ENCODE data around the gene ZNF320. TPM values are rescaled to one million over a fixed set of nuclear protein-coding genes. Genes with fewer than 3 reads are reported as not detected.
"Not testable (repeated sequence)": the region's sequence is repeated elsewhere in the genome, so short reads cannot be mapped to it uniquely, and the experiment has no call there.

ZNF320 gene
- total RNA-seq, 4 donors from 2014 or later: 3.6 to 67.6 (median 15.2) TPM

- H3K36me3 ChIP-seq; H3K9me3 ChIP-seq; H3K4me1 ChIP-seq; H3K27me3 ChIP-seq; DNase-seq; intact Hi-C loops (cut with DNase I; ENCODE audit: low total_unique reads): not testable (repeated sequence)
- TF ChIP-seq POLR2A (IDR thresholded peaks at IDR 0.05): peak in 1 of 2 donors; percentile 18
- H3K4me3 ChIP-seq: peak overlapping the region; percentile 66 to 91
- peak overlapping the region; percentile 82 to 86 for H3K27ac ChIP-seq
Observed at GRCh38 chr19:52941523-52941922, 44.1 kb upstream of the ZNF320 start.

- DNase-seq; H3K36me3 ChIP-seq; intact Hi-C loops (cut with DNase I; ENCODE audit: low total_unique reads); H3K9me3 ChIP-seq; H3K4me1 ChIP-seq; H3K27me3 ChIP-seq; H3K27ac ChIP-seq; H3K4me3 ChIP-seq: not testable (repeated sequence)
Observed at GRCh38 chr19:52940905-52941304, 43.5 kb upstream of the ZNF320 start.

GRCh38 chr19:52938761-52939160, 41.3 kb upstream of the ZNF320 start:
- no peaks in the 10 kb centered on the region for H3K27me3 ChIP-seq
- no peaks in the 10 kb centered on the region for H3K4me1 ChIP-seq
- H3K9me3 ChIP-seq: no peaks in the 10 kb centered on the region
- DNase-seq: no peak
- TF ChIP-seq POLR2A (IDR thresholded peaks at IDR 0.05): no peak
- no peak for TF ChIP-seq CTCF (IDR thresholded peaks at IDR 0.05)
- no peak overlapping the region for H3K4me3 ChIP-seq
- no peak overlapping the region for H3K27ac ChIP-seq
- intact Hi-C loops (cut with DNase I; ENCODE audit: low total_unique reads): no loop called here
- no peaks in the 10 kb centered on the region for H3K36me3 ChIP-seq

GRCh38 chr19:52936954-52937325, 39.5 kb upstream of the ZNF320 start:
- Histone ChIP-seq H3K27ac (no peak overlapping the region), H3K4me1 (no peaks in the 10 kb centered on the region), H3K36me3 (no peaks in the 10 kb centered on the region), H3K9me3 (no peaks in the 10 kb centered on the region), H3K4me3 (no peak overlapping the region), H3K27me3 (no peaks in the 10 kb centered on the region)
- intact Hi-C loops (cut with DNase I; ENCODE audit: low total_unique reads): no loop called here
- no peak for DNase-seq
- no peak for TF ChIP-seq CTCF (IDR thresholded peaks at IDR 0.05)
- no peak for TF ChIP-seq POLR2A (IDR thresholded peaks at IDR 0.05)

GRCh38 chr19:52936151-52936953, 38.9 kb upstream of the ZNF320 start:
- TF ChIP-seq CTCF (IDR thresholded peaks at IDR 0.05) (no peak), POLR2A (IDR thresholded peaks at IDR 0.05) (no peak)
- Histone ChIP-seq H3K27ac (no peak overlapping the region), H3K9me3 (no peaks in the 10 kb centered on the region), H3K36me3 (no peaks in the 10 kb centered on the region), H3K4me3 (no peak overlapping the region), H3K4me1 (no peaks in the 10 kb centered on the region), H3K27me3 (no peaks in the 10 kb centered on the region)
- intact Hi-C loops (cut with DNase I; ENCODE audit: low total_unique reads): no loop called here
- no peak for DNase-seq

- intact Hi-C loops (cut with DNase I; ENCODE audit: low total_unique reads): no loop called here
- Histone ChIP-seq H3K36me3 (no peaks in the 10 kb centered on the region), H3K4me1 (no peaks in the 10 kb centered on the region), H3K27ac (no peak overlapping the region), H3K9me3 (no peaks in the 10 kb centered on the region), H3K27me3 (no peaks in the 10 kb centered on the region), H3K4me3 (no peak overlapping the region)
- TF ChIP-seq POLR2A (IDR thresholded peaks at IDR 0.05) (no peak), CTCF (IDR thresholded peaks at IDR 0.05) (no peak)
- DNase-seq: no peak
Observed at GRCh38 chr19:52935434-52935833, 38.0 kb upstream of the ZNF320 start.

GRCh38 chr19:52924641-52925040, 27.2 kb upstream of the ZNF320 start:
- H3K4me1 ChIP-seq; H3K36me3 ChIP-seq; H3K4me3 ChIP-seq; DNase-seq; H3K27me3 ChIP-seq; H3K9me3 ChIP-seq; intact Hi-C loops (cut with DNase I; ENCODE audit: low total_unique reads): not testable (repeated sequence)
- peak overlapping the region in 1 of 2 donors; percentile 74 for H3K27ac ChIP-seq

All from uterus (tissue), 4 donors.